ENCODE data around the gene DCAF8L2. TPM values are rescaled to one million over a fixed set of nuclear protein-coding genes. Genes with fewer than 3 reads are reported as not detected.
A peak's percentile ranks its signal among the peaks of the same experiment; 100 is the strongest.
"Not testable (repeated sequence)": the region's sequence is repeated elsewhere in the genome, so short reads cannot be mapped to it uniquely, and the experiment has no call there.

The DCAF8L2 gene
- total RNA-seq: not detected

- no peak within 1 kb of the TSS for H3K27ac ChIP-seq
- WGBS, 2 donors: 69 to 71% methylated on average over 7 of the region's 7 CpGs
- TF ChIP-seq CTCF (IDR thresholded peaks at IDR 0.05): no peak
- no peak for TF ChIP-seq POLR2A (IDR thresholded peaks at IDR 0.05)
- no peaks in the 10 kb centered on the region for H3K36me3 ChIP-seq
- intact Hi-C loops (cut with DNase I): no loop called here
- no peak for DNase-seq
- no peaks in the 10 kb centered on the region for H3K4me1 ChIP-seq
- no peaks in the 10 kb centered on the region for H3K27me3 ChIP-seq
- H3K4me3 ChIP-seq: no peak within 1 kb of the TSS
- H3K9me3 ChIP-seq: no peaks in the 10 kb centered on the region
Measured at GRCh38 chrX:27590044-27590443, at the start of gene DCAF8L2. Gene DCAF8L2, plus strand, starts transcription at chrX:27590344. Its CDS starts 156,552 bp downstream, at chrX:27746896.

- intact Hi-C loops (cut with DNase I); H3K36me3 ChIP-seq; H3K4me1 ChIP-seq; H3K9me3 ChIP-seq; H3K27ac ChIP-seq; H3K27me3 ChIP-seq; H3K4me3 ChIP-seq; DNase-seq: not testable (repeated sequence)
- WGBS, 2 donors: 78 to 89% methylated on average over 6 of the region's 6 CpGs
Measured at GRCh38 chrX:27541161-27541560, 49.0 kb upstream of the DCAF8L2 start.

- DNase-seq: no peak
- H3K4me3 ChIP-seq: no peak overlapping the region
- no peaks in the 10 kb centered on the region for H3K27me3 ChIP-seq
- no peaks in the 10 kb centered on the region for H3K36me3 ChIP-seq
- H3K9me3 ChIP-seq: no peaks in the 10 kb centered on the region
- intact Hi-C loops (cut with DNase I): no loop called here
- H3K27ac ChIP-seq: no peak overlapping the region
- no peaks in the 10 kb centered on the region for H3K4me1 ChIP-seq
- no peak for TF ChIP-seq POLR2A (IDR thresholded peaks at IDR 0.05)
- no peak for TF ChIP-seq CTCF (IDR thresholded peaks at IDR 0.05)
- WGBS, 2 donors: 65 to 78% methylated on average over 4 of the region's 4 CpGs
Measured at GRCh38 chrX:27548624-27549023, 41.5 kb upstream of the DCAF8L2 start.

GRCh38 chrX:27549688-27550087 lies 40.5 kb upstream of the DCAF8L2 start:
- 0 to 41% methylated on average over 1 of the region's 1 CpG for WGBS, 2 donors
- no peaks in the 10 kb centered on the region for H3K9me3 ChIP-seq
- intact Hi-C loops (cut with DNase I): no loop called here
- no peak for DNase-seq
- H3K4me3 ChIP-seq: no peak overlapping the region
- H3K36me3 ChIP-seq: no peaks in the 10 kb centered on the region
- no peaks in the 10 kb centered on the region for H3K27me3 ChIP-seq
- no peaks in the 10 kb centered on the region for H3K4me1 ChIP-seq
- TF ChIP-seq POLR2A (IDR thresholded peaks at IDR 0.05): no peak
- TF ChIP-seq CTCF (IDR thresholded peaks at IDR 0.05): no peak
- H3K27ac ChIP-seq: no peak overlapping the region

- no peaks in the 10 kb centered on the region for H3K4me1 ChIP-seq
- H3K9me3 ChIP-seq: no peaks in the 10 kb centered on the region
- 10 to 67% methylated on average over 2 to 3 of the region's 3 CpGs for WGBS, 2 donors
- no peak for TF ChIP-seq POLR2A (IDR thresholded peaks at IDR 0.05)
- TF ChIP-seq CTCF (IDR thresholded peaks at IDR 0.05): peak in 4 of 6 experiments; percentile 11 to 38 (median 24)
- no peaks in the 10 kb centered on the region for H3K27me3 ChIP-seq
- intact Hi-C loops (cut with DNase I): no loop called here
- H3K36me3 ChIP-seq: no peaks in the 10 kb centered on the region
- no peak overlapping the region for H3K4me3 ChIP-seq
- no peak for DNase-seq
- H3K27ac ChIP-seq: no peak overlapping the region
Measured at GRCh38 chrX:27555514-27555913, 34.6 kb upstream of the DCAF8L2 start.

DNA sequence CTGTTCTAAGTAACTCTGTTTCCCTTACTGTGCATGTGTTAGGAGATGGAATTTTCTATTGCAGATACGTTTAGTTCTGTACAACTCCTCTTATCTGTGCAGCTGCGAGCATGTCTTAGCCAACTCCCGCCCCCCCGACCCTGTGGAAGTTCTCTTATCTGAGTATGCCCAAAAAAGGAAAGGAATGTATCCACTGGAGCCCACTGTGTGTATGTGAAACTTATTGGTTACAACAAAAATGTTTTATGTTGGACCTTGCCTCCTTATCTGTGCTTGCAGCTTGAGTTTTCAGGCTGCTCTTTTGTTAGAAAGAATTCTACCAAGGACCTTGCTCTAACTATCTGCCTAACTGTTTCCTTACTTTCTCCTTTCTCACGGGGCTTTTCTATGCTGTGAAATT lies 24.2 kb upstream of the DCAF8L2 start:
- no peak for TF ChIP-seq CTCF (IDR thresholded peaks at IDR 0.05)
- H3K27ac ChIP-seq: no peak overlapping the region
- no peaks in the 10 kb centered on the region for H3K9me3 ChIP-seq
- no peaks in the 10 kb centered on the region for H3K4me1 ChIP-seq
- no peak overlapping the region for H3K4me3 ChIP-seq
- DNase-seq: no peak
- WGBS, 2 donors: 33 to 38% methylated on average over 4 to 5 of the region's 5 CpGs
- intact Hi-C loops (cut with DNase I): no loop called here
- H3K36me3 ChIP-seq: no peaks in the 10 kb centered on the region
- H3K27me3 ChIP-seq: no peaks in the 10 kb centered on the region

Measured in esophagus squamous epithelium (tissue), 5 donors.